HG03135 (cell line): ENCODE results near the gene ARMC9.

Experiments
- ATAC-seq: cut with Tn5 transposase; IDR thresholded peaks from one replicate; pipeline ENCODE4 v1.9.1; 2021; ENCODE audit warnings: mild to moderate bottlenecking, moderate library complexity; ENCODE audit not compliant: unreplicated experiment

ARMC9 gene

DNA sequence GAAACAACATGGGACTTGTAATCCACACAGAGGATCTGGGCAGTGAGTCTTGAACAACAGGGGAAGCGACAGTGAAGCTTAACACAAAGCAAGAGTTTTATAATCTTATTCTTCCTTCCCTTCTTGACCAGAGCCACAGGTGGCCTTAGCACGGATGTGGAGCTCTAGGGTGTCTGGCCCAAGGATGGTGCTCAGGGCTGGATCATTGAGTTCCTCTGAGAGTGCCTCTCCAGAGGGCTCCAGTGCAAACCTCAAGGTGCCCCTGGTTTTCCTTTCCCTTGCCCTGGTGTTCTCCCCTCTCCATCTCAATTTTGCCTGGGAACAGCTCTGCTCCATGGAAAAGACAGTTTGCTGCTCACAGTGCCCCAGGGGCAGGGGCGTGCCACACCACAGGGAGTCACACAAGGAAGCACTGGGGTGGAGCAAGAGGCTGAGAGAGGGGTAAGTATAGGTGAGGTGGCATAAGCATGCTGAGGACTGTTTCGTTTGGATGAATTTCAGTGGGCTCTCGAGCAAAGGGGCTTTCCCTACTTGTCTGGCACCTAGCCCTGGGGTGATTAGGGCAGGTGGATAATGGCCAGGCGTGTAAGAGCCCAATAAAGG is 108.5 kb downstream of the ARMC9 start:
- ATAC-seq: no peak

DNA sequence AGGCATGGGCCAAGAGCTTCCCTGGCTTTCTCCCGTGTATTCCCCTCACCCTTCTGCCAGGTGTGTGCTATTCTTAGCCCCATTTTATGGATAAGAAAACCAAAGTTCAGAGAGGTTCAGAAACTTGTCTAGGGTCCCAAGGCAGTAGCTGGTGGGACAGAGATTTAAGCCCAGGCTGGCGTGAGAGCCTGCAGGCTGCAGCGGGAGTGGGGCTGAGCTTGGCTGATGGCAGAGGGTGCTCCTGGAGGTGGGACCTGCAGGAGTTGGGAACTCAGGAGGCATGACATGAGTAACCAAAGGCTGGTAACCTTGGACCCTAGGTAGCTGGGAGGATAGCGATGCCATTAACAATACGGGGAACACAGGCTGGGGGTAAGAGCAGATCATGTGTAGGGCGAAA is 109.8 kb downstream of the ARMC9 start:
- ATAC-seq: no peak

DNA sequence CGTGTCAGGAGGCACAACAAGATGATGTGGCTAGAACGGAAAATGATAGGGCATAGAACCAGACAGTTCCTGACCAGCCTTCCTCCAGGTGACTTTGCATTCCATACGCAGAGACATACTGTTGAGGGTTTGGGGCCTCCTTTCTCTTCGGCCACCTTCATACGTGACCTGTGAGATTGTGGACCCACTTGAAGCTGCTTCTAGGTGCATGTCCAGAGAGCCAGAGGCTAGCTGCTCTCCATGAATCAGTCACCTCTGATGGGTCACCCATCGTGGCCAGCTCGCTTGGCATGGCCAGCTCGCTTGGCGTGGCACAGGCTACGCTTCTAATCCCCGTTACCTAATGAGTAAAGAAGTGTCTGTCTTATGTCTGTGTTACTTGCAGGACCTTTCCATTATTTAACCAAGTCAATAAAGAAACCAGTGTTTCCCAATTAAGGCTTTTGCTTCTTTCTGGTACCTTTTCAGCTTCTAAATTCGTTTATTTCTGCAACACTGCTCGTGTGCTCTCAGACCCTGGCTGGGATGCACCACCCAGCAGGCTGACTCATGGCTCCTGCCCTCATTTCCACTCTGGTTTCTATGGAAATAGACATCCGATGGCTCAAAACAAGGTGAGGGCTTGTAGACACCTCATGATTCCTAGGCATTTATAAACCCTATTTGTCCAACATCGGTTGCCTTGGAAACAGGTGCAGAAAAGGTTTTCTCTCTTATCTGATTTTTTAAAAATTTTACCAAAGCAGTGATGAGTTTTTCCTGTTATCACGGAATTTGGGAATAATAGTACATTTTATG is 110.4 kb downstream of the ARMC9 start:
- ATAC-seq: no peak

DNA sequence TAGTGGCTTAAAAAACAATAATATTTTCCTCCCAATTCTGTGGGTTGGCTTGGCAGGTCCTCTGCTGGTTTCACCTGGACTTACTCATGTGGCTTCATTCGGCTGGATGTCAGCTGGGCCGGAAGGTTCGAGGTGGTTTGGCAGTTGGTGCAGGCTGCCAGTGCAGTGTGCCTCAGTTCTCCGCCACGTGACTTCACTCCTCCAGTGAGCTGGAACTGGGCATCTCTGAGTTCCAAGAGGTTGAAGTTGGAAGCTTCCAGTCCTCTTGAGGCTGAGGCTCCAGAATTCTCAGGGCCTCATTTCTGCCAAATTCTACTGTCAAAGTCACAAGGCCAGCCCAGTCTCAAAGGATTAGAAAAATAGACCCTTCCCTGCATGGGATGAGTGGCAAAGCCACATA is 113.6 kb downstream of the ARMC9 start:
- no peak for ATAC-seq

DNA sequence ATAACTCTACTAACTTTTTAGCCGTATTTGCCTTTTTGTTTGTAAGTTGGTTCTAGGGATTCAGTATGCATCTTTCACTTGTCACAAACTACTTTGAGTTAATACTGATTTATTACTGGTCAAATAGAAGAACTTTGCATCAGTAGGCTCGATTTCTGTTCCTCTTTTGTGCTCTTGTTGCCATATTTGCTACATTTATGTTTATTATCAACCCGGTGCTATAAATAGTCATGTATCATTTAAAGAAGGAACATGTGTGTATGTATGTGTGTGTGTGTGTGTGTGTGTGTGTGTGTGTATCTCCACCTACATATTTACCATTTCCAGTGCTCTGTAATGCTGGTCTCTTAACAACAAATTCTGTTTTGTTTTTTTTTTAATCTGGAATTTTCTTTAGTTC is 117.5 kb downstream of the ARMC9 start:
- ATAC-seq: peak; percentile 61

DNA sequence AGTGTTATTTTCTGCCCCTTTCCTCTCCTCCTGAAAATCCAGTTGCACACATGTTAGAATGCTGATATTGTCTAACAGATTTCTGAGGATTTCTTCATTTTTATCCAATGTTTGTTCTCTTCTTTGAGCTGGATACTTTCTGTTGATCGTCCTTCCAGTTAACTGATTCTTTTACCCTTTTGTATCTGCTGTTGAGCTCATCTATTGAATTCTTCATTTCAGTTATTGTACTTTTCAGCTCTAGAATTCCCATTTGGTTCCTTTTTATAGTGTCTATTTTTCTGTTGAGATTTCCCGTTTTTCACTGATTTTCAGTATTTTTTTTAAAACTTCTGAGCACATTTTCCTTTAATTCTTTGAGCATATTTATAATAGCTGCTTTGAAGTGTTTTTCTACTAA is 119.1 kb downstream of the ARMC9 start:
- ATAC-seq: no peak

DNA sequence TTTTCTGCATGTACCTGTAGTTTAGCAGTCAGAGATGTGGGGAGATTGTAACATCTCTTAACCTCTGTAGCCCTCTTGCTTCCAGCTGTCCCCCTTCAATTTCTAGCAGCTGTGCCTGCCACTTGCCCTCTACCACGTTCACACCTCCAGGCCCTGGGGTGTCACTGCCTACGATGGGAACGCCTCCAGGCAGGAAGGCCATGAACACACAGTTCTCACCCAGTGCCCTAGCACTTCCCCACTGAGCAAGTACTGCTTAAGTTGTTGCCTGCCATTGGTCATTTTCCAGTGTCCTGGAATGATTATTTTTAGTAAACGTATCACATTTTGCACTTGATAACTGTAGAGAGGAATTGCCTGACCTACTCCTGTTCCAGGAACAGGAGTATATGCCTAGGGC is 120.0 kb downstream of the ARMC9 start:
- no peak for ATAC-seq

DNA sequence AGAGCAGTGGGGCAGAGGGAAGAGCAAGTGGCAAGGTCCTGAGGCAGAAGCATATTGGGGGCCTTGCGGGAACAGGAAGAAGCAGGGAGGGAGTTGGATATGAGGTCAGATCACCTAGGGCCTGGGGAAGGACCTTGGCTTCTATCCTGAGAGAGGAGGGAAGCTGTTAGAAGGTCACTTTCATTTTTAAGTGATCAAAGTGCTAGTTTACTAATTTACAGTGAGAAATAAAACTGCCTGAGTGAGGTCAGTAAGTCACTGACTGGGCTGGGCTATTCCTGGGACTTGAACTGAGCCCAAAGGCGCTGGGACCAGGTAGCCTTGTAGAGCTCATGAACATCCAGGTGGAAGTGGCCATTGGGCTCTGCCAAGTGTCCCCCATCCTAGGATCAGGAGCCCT is 120.5 kb downstream of the ARMC9 start:
- no peak for ATAC-seq

DNA sequence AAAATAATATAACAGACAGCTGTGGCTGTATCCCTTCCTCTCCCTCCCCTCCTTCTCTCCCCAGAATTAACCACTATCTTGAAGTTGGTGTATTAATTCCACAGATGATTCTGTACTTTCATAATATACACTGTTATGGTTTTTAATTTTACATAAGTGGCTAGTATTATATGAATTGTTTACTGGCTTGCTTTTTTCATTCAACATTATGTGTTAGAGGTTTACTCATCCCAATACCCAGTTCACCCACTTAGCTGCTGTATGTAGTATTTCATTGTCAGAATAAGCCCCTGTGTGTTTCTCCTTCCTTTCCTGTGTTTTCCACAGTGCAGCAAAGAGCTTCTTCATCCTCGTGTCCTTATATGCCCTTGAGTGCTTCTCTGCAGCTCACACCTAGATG is 121.4 kb downstream of the ARMC9 start:
- no peak for ATAC-seq

DNA sequence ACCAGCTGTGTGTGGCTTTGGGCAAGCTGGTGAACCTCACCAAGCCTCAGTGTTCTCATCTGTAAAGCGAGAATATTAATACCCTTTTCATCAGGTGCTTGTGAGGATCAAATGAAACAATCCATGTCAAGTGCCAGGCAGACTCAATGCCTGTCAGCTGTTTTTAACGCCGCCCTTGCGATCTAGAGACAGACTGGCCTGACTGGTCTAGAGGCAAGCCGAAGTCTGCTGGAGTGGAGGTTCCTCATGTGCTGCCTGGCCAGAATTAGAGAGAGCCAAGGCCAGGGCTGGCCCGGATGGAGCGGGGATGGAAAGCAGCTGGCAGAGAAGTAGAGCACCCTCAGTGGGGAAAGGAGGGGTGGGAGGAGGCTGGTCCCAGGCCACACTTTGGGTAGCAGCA is 122.6 kb downstream of the ARMC9 start:
- ATAC-seq: no peak

DNA sequence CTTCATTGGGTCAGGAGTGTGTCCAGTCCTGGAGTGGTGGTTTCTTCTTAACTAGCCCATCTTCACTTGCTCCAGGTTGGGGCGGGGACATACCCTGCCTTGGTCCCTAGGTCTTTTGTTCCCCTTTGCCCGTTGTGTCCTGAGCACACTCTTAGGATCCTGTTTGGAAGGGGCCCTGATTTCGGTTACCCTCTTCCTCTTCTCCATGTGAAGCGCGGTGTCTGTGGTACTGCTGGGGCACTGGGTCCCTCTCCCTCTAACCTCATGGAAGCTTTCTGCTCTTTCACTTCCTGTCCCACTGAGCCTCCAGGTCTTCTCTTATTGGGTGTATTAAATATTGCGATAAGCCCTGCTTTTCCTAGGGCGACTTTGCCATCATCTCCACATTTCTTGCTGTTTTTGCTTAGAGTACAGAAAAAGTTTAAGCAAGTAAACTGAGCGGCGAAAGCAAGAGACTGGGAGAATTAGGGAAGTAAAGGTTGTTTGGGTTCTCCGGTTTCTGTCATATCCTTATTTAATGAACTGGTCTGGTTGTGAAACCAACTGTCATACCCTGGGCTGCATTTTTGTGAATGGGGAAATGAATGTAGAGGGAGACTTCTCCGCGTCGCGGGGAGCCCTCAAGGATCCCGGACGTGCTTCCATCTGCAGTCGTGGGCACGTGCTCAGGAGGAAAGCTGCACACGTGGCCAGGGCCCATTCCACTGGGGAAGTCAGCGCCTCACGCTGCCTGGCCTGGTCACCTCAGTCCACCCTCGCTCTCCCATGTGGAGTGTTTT is 123.3 kb downstream of the ARMC9 start:
- ATAC-seq: no peak

DNA sequence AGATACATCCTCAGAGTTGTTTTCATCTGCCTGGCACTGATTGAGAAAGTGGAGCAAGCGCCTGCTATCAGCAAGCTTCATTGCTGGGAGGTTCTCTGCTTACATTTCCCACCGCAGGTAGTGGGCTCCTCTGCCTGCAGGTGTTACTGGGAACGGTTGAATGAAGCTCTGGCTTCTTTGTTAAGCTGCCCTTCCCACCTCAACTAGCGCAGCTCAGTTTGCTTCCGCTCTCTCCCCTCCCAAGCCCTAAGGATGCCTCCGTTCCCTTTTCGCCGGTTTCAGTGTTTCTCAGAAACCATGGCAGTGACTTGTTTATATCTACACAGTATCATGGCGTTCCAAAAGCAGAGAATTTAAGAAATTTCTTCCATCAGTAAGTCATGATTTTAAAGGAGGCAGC is 124.9 kb downstream of the ARMC9 start:
- ATAC-seq: no peak

DNA sequence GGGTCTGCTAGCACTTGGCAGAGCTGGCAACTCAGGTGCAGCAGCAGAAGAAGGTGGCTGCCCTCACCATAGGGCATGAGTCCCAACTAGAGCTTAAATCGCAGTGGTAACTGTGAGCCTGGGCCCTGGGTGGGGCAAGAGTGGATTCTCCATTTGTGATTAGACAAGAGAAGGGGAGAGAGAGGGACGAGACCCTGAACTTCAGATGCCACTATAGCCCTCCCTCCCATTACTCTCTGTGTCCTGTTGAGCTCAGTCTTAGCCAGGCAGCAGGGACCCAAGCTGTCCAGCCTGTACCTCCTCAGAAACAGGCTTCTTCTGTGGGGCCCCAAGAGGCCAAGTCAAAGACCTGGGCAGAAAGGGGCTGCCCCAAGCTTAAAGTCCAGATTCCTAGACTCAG is 127.4 kb downstream of the ARMC9 start:
- no peak for ATAC-seq

DNA sequence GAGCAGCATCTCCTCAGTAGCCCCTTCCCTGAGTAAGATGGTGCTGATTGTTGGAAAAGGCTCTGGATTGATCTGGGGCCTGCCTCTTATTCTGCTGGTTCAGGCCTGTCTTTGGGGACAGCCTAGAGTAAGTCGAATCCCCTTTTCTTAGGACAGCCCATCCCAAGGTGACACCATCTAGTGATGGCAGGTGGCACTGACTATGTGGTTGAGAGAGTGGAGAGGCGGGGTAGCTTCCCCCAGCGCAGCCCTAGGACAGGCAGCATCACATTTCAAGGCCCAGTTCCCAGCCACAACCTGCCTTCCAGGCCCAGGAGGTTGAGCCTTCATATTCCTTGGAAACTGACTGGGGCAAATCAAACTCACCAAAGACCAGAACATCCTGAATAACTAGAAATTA is 128.0 kb downstream of the ARMC9 start:
- no peak for ATAC-seq

DNA sequence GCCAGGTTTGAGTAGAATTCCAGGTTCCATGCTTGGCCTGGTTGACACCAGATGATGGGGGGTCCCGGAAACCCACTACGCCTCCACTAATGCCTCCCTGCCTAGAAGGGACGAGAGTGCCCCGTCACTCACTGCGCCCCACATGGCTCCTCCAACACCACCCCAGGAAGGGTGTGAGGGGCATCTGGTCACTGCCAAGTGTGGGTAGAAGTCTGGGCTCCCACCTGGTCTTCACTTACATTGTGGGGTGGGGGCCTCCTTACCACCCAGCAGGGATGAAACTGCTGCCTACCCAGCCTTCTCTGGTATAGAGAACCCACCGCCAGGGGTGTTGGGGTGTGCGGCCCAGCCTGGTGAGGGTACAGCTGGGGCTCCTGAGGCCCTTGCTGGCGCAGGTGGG is 131.9 kb downstream of the ARMC9 start:
- ATAC-seq: no peak

DNA sequence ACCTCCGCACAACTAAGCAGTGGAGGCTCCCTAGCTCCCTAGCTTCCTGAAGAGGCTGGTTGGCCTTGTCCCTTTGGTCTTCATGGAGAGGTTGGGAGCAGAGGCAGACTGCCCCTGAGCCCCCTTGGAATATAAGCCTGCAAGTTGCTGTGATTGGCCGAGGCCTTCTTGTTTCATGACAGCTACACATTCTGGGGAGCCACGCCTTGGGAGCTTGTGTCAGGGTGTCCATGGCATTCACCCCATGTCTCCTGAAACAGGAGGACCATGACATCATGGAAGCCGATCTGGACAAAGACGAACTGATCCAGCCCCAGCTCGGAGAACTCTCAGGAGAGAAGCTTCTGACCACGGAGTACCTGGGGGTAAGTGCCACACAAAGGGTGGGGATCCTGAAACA is 133.1 kb downstream of the ARMC9 start:
- ATAC-seq: no peak

DNA sequence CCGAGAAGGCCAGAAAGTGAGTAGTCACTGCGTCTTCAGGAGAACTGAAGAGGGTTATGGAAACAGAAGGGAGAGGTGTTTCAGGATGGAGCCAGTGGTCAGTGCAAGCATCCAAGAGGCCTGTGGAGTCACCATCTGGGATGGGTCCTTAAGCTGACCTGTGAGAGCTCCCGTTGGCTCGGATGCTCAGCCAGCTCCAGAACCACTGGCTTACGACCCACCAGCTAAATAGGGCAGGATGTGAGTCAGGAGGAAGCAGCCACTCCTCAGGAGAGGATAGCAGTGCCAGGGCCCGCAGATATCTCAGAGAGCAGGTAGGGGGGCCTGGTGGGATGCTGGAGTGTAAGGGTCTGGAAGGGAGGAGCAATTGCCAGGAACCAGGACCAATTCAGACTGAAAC is 134.0 kb downstream of the ARMC9 start:
- no peak for ATAC-seq

DNA sequence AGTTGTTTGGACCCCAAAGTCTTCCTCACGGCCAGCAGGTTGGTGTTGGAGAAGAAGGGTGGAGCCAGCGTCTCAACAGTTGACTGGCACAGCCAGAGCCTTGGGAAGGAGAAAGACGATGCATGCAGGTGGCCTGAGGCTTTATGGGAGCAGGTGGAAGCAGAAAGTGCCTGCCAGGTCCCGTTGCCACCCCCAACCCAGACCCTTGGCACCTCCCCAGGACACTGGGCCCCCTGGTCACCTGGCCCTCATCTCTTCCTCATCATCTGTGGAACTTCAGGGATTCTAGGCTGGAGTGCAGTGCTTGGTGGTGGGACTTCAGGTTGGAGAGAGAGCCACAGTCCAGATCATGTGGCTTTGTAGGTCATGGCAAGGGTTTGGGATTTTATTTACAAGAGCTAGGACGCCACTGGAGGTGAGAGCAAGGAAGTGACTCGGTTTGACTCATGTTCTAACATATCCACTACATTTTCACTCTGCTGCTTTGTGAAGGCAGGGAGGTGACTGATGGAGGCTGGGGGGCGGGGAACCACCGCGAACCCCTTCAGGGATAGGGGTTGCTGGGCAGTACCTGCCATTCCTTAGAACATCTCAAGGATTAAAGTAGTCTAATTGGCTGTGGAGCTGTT is 134.6 kb downstream of the ARMC9 start:
- no peak for ATAC-seq

DNA sequence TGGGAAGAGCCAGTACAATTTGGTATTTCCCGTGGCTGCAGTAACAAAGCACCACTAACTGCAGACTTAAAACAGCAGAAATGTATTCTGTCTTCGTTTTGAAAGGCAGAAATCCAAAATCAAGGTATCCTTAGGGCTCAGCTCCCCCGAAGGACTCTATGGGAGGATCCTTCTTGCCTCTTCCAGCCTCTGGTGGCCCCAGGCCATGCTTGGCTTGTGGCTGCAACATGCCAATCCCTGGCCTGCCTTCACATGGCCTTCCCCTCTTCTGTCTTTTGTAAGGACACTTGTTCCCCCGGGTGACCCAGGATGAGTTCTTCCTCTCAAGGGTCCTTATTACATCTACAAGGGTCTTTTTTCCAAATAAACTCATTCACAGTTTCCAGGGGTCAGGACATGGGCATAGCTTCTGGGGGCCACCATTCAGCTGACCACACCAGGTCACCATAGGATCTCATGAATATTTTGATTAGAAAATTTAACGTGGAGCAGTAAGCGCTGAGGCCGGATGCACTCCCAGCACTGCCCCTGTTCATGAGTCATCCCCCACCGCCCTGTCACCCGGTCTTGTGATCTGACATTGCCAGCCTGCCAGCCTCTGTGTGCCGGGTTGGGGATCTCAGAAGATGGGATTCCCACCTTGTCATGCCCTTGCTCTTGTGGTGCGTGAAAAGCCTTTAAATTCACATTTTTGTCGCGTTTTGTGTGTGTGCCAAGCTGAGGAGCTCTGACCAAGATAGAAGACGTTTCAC is 135.9 kb downstream of the ARMC9 start:
- ATAC-seq: no peak

DNA sequence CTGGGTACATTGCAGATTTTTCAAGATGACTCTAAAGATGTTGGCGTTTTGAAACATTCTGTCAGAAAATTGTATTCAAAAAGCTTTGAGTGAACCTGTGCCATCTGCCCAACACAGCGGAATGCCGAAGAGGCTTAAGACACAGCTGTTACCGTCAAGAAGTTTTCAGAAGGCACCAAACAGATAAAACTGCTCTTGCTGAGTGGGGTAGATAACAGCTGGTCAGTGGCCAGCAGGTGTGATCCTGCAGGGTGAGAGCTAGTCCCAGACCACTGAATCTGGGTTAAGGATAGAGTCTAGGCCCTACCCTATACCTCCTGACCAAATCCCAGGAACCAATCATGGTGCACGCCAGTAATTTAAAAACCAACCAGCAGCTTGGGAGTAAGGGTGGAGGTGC is 136.6 kb downstream of the ARMC9 start:
- ATAC-seq: no peak

DNA sequence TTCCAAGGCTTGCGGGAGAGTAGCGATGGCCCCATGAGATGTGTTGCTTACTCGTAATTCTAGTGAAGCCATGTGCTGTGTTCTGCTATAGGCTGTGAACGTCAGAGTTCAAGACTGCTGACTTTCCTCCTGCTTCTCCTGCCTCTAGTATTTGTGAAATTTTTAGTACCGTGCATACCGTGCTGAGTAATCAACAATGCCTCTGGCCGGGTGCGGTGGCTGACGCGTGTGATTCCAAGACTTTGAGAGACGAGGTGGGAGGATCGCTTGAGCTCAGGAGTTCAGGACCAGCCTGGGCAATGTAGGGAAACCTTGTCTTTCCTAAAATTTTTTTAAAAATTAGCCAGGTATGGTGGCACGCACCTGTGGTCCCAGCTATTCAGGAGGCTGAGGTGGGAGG is 137.2 kb downstream of the ARMC9 start:
- ATAC-seq: no peak
